ENCODE data around the gene LDHAL6B. TPM values are rescaled to one million over a fixed set of nuclear protein-coding genes. Genes with fewer than 3 reads are reported as not detected.

LDHAL6B gene
- total RNA-seq, 1 experiment from 2014 or later = not detected

GRCh38 chr15:59251001-59251845 lies 44.6 kb downstream of the LDHAL6B start:
- DNase-seq (ENCODE audit: low read depth) = no peak

GRCh38 chr15:59252137-59252536 lies 45.5 kb downstream of the LDHAL6B start:
- DNase-seq (ENCODE audit: low read depth) = no peak

- DNase-seq (ENCODE audit: low read depth) = no peak
Observed at GRCh38 chr15:59255680-59256336, 49.2 kb downstream of the LDHAL6B start.

- no peak for DNase-seq (ENCODE audit: low read depth)
Observed at GRCh38 chr15:59256482-59256881, 49.8 kb downstream of the LDHAL6B start.

- no peak for DNase-seq (ENCODE audit: low read depth)
Observed at GRCh38 chr15:59257140-59257539, 50.5 kb downstream of the LDHAL6B start.

Other genes with a start within 250 kb of the LDHAL6B start
- 14.1 and 25.6 TPM in 2 replicates for gene RNF111, start 219.2 kb upstream of the LDHAL6B start, total RNA-seq (2014; rRNA removed; shearing (Covaris generic))
- gene CCNB2, start 101.7 kb upstream of the LDHAL6B start, total RNA-seq (2014; rRNA removed; shearing (Covaris generic)) = 307 TPM in 2 replicates
- 55.2 and 81.3 TPM in 2 replicates for gene MYO1E, start 166.0 kb downstream of the LDHAL6B start, total RNA-seq (2014; rRNA removed; shearing (Covaris generic))
- gene FAM81A, start 231.3 kb downstream of the LDHAL6B start, total RNA-seq (2014; rRNA removed; shearing (Covaris generic)) = 2.4 and 4.9 TPM in 2 replicates